Mesothelial cell of epicardium (in vitro differentiated cells): ENCODE data around the gene GADD45G. TPM values are rescaled to one million over a fixed set of nuclear protein-coding genes. Genes with fewer than 3 reads are reported as not detected.

ENCODE experiments used
- DNase-seq, 2 experiments: peaks; one replicate each; pipeline ENCODE4 v3.0.0; 2021; ENCODE audit warnings: low spot score in 2 of 2; ENCODE audit not compliant: unreplicated experiment in 2 of 2
- H3K27ac Mint-ChIP-seq: 2 replicates; pipeline ENCODE4 v1.8.0; 2021; ENCODE audit warnings: mixed read lengths
- H3K27me3 Mint-ChIP-seq: 2 replicates; pipeline ENCODE4 v1.8.0; 2021; ENCODE audit warnings: low read depth, mixed read lengths
- H3K36me3 Mint-ChIP-seq: 2 replicates; pipeline ENCODE4 v1.8.0; 2021; ENCODE audit warnings: mixed read lengths
- H3K4me1 Mint-ChIP-seq: 2 replicates; pipeline ENCODE4 v1.8.0; 2021; ENCODE audit warnings: mixed read lengths
- H3K4me3 Mint-ChIP-seq: 2 replicates; pipeline ENCODE4 v1.8.0; 2021; ENCODE audit warnings: mild to moderate bottlenecking, moderate library complexity, mixed read lengths
- H3K9me3 Mint-ChIP-seq: 2 replicates; pipeline ENCODE4 v1.8.0; 2021; ENCODE audit warnings: mixed read lengths
- CTCF ChIP-seq: fragments of 200-600 bp; sonication (generic); IDR thresholded peaks from one replicate; pipeline ENCODE4 v1.5.0; 2021; ENCODE audit warnings: antibody characterized with exemption; ENCODE audit not compliant: unreplicated experiment
- total RNA-seq: library from RNA; stranded (reverse); gene quantifications from 3 replicates; pipeline ENCODE4 v1.2.1, GENCODE V29; 2021

Gene GADD45G
- total RNA-seq, 1 donor from 2014 or later = 1.8 TPM

- peak; percentile 96 for TF ChIP-seq CTCF
- Mint-ChIP-seq H3K36me3 (no peaks in the 10 kb centered on the region), H3K27ac (no peak overlapping the region), H3K9me3 (peaks cover 3% of the 10 kb centered on the region), H3K4me3 (no peak overlapping the region), H3K4me1 (no peaks in the 10 kb centered on the region), H3K27me3 (peaks cover 37% of the 10 kb centered on the region)
- no peak for DNase-seq
Observed at GRCh38 chr9:89576404-89576839, 28.4 kb upstream of the GADD45G start.

GRCh38 chr9:89577363-89577762 is 27.4 kb upstream of the GADD45G start:
- no peak overlapping the region for H3K4me3 Mint-ChIP-seq
- peaks cover 36% of the 10 kb centered on the region for H3K27me3 Mint-ChIP-seq
- H3K4me1 Mint-ChIP-seq = no peaks in the 10 kb centered on the region
- H3K36me3 Mint-ChIP-seq = no peaks in the 10 kb centered on the region
- H3K9me3 Mint-ChIP-seq = peaks cover 3% of the 10 kb centered on the region
- DNase-seq = no peak
- H3K27ac Mint-ChIP-seq = no peak overlapping the region
- no peak for TF ChIP-seq CTCF

GRCh38 chr9:89579741-89580385 is 24.9 kb upstream of the GADD45G start:
- Mint-ChIP-seq H3K4me3 (no peak overlapping the region), H3K27me3 (peaks cover 16% of the 10 kb centered on the region), H3K36me3 (no peaks in the 10 kb centered on the region), H3K4me1 (no peaks in the 10 kb centered on the region), H3K27ac (no peak overlapping the region), H3K9me3 (peaks cover 16% of the 10 kb centered on the region)
- no peak for DNase-seq
- TF ChIP-seq CTCF = no peak

- no peak for DNase-seq
- Mint-ChIP-seq H3K4me3 (no peak overlapping the region), H3K9me3 (peaks cover 13% of the 10 kb centered on the region), H3K27ac (no peak overlapping the region), H3K4me1 (no peaks in the 10 kb centered on the region), H3K36me3 (no peaks in the 10 kb centered on the region), H3K27me3 (peaks cover 14% of the 10 kb centered on the region)
- no peak for TF ChIP-seq CTCF
Observed at GRCh38 chr9:89586311-89586710, 18.5 kb upstream of the GADD45G start.

- Mint-ChIP-seq H3K4me1 (peaks cover 7% of the 10 kb centered on the region), H3K4me3 (no peak overlapping the region), H3K9me3 (peaks cover 13% of the 10 kb centered on the region), H3K27ac (no peak overlapping the region), H3K36me3 (no peaks in the 10 kb centered on the region), H3K27me3 (peaks cover 6% of the 10 kb centered on the region)
- TF ChIP-seq CTCF = no peak
- no peak for DNase-seq
Observed at GRCh38 chr9:89588271-89588879, 16.4 kb upstream of the GADD45G start.
